HepG2 (cell line): ENCODE data around the gene PPP1CC.

Experiments
- AKNA ChIP-seq: sonication (generic); formaldehyde crosslinking; IDR thresholded peaks from 2 replicates; pipeline ENCODE4 v1.4.0; 2020; ENCODE audit warnings: missing genetic modification reagents, borderline replicate concordance
- CREB1 ChIP-seq, 2 experiments: fragments of 450-650 bp in 1 of 2; IDR thresholded peaks; 2 replicates each; pipeline ENCODE4 v1.6.1; 2016 to 2017; ENCODE audit warnings: control low read depth in 1 of 2, mild to moderate bottlenecking in 1 of 2, missing compliant biosample characterization in 1 of 2, missing genetic modification characterization in 1 of 2
- EZH2 ChIP-seq: conservative IDR thresholded peaks from 2 replicates; pipeline ENCODE4 v1.6.1; 2012; ENCODE audit warnings: mild to moderate bottlenecking, low read depth, low read length, moderate library complexity
- FOXK2 ChIP-seq: fragments of 450-650 bp; IDR thresholded peaks from 2 replicates; pipeline ENCODE4 v1.6.1; 2016
- IKZF1 ChIP-seq: fragments of 450-650 bp; IDR thresholded peaks from 2 replicates; pipeline ENCODE4 v1.7.1; 2016
- POLR2A ChIP-seq, 2 experiments: IDR thresholded peaks; 2 replicates each; pipeline ENCODE4 v1.6.1; 2011; ENCODE audit warnings: low read depth in 2 of 2, low read length in 2 of 2, mild to moderate bottlenecking in 1 of 2, moderate library complexity in 1 of 2; ENCODE audit not compliant: insufficient read depth in 1 of 2
- REST ChIP-seq, 2 experiments: IDR thresholded peaks; 2 replicates each; pipeline ENCODE4 v1.6.1; 2011 to 2012; ENCODE audit warnings: low read length in 2 of 2, borderline replicate concordance in 1 of 2, low read depth in 1 of 2, mild to moderate bottlenecking in 1 of 2, moderate library complexity in 1 of 2
- TBL1XR1 ChIP-seq: fragments of 150-350 bp; IDR thresholded peaks from 2 replicates; pipeline ENCODE4 v1.6.1; 2014; ENCODE audit warnings: borderline replicate concordance, low read length; ENCODE audit not compliant: partially characterized antibody
- TGIF2 ChIP-seq: IDR thresholded peaks from 2 replicates; pipeline ENCODE4 v1.6.1; 2016; ENCODE audit warnings: control low read depth, missing compliant biosample characterization
- ZNF574 ChIP-seq: sonication (generic); formaldehyde crosslinking; IDR thresholded peaks from 2 replicates; pipeline ENCODE4 v1.4.0; 2020; ENCODE audit warnings: missing genetic modification reagents
- ZNF614 ChIP-seq: IDR thresholded peaks from 2 replicates; pipeline ENCODE4 v1.6.1; 2018; ENCODE audit warnings: missing biosample characterization, missing genetic modification reagents, inconsistent platforms, borderline replicate concordance
- ZNF670 ChIP-seq: sonication (generic); formaldehyde crosslinking; IDR thresholded peaks from 2 replicates; pipeline ENCODE4 v1.8.0; 2022; ENCODE audit warnings: mild to moderate bottlenecking, missing genetic modification reagents, borderline replicate concordance

- TF ChIP-seq REST (IDR thresholded peaks at IDR 0.05; ENCODE audit: borderline replicate concordance in 1 of 2, low read depth in 1 of 2, low read length in 2 of 2) (no peak), TBL1XR1 (no peak), IKZF1 (no peak), AKNA (CRISPR knock-in tag) (no peak), CREB1 (IDR thresholded peaks at IDR 0.05) (no peak), CREB1 (CRISPR knock-in tag; IDR thresholded peaks at IDR 0.05) (no peak), TGIF2 (CRISPR knock-in tag) (no peak), FOXK2 (no peak), ZNF574 (CRISPR knock-in tag) (no peak), ZNF670 (CRISPR knock-in tag) (no peak), POLR2A (IDR thresholded peaks at IDR 0.05; ENCODE audit: insufficient read depth in 1 of 2, low read depth in 2 of 2, low read length in 2 of 2) (no peak), EZH2 (no peak), ZNF614 (CRISPR knock-in tag) (no peak)
Observed at GRCh38 chr12:110677206-110677911, 65.3 kb downstream of the PPP1CC start.
